Measurements from ENCODE around the gene PDE4D.

PDE4D gene

DNA sequence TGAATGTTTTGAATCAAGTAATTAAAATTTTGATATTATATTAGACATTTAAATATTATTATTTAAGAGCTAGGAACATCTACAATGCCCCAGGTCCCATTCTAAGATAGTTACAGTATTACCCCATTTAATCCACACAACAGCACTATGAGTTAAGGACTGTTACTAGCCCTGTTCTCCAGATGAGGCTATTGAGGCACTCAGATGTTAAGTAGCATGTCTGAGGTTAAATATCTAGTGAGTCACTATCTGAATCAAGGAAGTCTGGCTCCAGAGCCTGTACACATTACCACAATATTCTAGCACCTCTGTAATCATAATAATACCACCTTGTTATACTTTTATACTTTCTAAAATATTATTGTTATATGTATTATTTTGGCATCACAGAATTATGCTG lies 304.6 kb downstream of the PDE4D start:
- no peak for TF ChIP-seq CTCF (IDR thresholded peaks at IDR 0.05; ENCODE audit: insufficient read depth, missing control alignments)
- no peak for FAIRE-seq

GRCh38 chr5:59587489-59588337 lies 305.8 kb downstream of the PDE4D start:
- DNase-seq (ENCODE audit: insufficient read length, low spot score): no peak
- FAIRE-seq: peak; percentile 53
- TF ChIP-seq CTCF (IDR thresholded peaks at IDR 0.05; ENCODE audit: insufficient read depth, missing control alignments): no peak

More for the DNA sequence above, 304.6 kb downstream of the PDE4D start:
- DNase-seq (ENCODE audit: insufficient read length, low spot score): no peak

- DNase-seq (ENCODE audit: insufficient read length, low spot score) (no peak), FAIRE-seq (no peak)
- TF ChIP-seq CTCF (IDR thresholded peaks at IDR 0.05; ENCODE audit: insufficient read depth, missing control alignments): no peak
Measured at GRCh38 chr5:59586841-59587240, 306.7 kb downstream of the PDE4D start.

DNA sequence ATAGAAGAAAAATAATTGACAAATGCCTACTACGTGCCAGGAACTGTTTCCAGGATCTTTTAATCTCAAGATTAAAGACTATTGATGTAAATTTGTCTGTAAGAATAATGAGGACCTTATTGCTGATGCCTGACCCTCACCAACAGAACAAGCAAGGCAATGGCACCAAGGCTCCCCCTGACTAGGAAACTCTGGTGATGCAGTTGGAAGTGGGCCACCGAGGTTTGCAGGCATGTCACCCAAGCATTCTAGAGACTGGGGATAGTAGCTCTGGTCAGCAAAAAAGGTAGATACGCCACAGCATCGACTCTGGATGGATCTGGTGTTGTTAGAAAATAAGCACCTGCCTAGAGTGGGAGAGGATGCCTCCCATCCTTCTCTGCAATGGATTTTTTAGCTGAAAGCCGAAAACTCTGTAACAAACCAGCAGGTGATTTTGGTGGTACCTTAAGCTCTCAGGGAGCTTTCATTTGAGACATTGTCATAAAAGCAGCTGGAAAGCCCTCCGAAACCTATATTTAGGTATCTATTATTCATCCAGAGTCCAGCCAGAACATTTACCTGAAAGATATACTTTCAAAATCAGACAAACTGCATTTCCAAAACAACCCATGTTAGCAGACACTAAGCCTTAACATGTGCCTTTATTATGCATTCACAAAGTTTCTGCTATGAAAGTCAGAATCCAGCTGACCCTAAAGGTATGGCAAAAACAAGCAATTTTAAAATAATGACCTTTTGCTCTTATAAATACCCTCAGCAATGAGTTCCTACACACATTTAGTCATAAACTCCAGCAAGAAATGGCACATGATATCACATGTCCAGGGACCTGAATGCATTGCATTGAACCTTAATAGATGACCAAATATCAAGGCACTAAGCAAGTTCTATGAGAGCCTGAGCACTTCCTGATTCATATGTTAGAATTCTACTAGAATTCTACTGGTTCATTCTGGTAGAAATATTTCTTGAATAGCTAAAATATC lies 308.4 kb downstream of the PDE4D start:
- DNase-seq (ENCODE audit: insufficient read length, low spot score) (no peak), FAIRE-seq (no peak)
- no peak for TF ChIP-seq CTCF (IDR thresholded peaks at IDR 0.05; ENCODE audit: insufficient read depth, missing control alignments)

DNA sequence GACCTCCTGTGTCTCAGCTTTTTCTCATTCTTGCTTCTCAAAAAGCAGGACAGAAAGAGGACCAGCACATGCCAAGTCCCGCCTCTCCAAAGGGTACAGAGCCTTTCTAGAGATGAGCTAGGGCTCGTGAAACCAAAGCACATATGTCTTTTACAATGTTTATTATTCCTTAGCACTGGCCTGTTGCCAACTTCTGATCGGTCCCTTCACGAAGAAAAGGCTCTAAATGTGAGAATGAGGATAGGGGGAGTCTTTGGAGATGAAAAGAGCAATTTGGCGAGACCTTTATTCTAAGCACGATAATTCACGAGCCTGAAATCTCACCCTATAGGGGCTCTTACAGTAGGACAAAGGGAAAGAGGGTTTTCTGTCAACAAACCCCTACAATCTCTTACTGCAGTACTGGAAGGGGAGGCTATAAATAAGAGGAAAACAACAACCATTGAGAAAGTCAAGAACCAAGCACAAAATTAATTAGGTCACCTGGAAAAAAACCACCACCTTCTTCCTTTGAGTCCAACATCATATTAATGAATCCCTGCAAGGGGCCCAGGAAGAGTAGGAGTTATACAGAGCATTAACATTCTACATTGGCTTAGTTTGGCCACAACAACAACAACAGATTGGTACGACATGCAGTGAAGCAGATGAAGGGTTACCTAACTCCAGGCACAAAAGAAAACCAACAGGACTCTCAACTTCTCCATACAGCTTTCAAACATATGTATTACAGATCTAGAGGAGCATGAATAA lies 309.5 kb downstream of the PDE4D start:
- FAIRE-seq (no peak), DNase-seq (ENCODE audit: insufficient read length, low spot score) (no peak)
- TF ChIP-seq CTCF (IDR thresholded peaks at IDR 0.05; ENCODE audit: insufficient read depth, missing control alignments): no peak

DNA sequence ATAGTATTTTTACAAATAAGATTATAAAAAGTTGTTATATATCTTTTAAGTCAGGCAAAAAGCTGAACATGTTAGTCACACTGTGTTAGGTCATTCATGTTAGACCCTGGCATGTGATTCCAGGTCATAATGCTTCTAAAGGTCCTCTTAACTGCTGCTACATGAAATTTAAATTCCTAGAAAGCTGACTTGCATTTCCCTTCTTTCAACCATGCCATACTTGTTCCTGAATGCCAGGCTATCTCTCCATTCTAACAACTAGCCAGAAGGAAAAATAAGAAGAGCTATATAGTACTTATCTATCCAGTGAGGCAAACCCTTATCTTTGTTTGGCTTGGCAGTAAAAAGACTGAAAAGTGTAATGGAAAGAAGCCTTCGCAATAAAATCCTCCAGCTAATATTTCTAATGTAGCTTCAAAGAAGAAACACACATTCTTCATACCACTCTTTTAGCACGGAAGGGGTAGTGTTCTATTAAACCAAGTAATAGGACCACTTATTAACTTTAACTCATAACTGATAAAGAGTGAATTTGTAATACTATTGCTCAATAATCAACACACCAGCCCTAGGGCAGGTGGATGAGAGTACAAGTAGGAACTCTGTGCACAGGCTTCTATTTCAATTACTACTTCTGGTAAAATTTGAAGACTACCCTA lies 310.2 kb downstream of the PDE4D start:
- TF ChIP-seq CTCF (IDR thresholded peaks at IDR 0.05; ENCODE audit: insufficient read depth, missing control alignments): no peak
- FAIRE-seq (no peak), DNase-seq (ENCODE audit: insufficient read length, low spot score) (no peak)
